Sigmoid colon (tissue), 7 donors: ENCODE data around the gene ANKRD44. TPM values are rescaled to one million over a fixed set of nuclear protein-coding genes. Genes with fewer than 3 reads are reported as not detected.

Experiments
- DNase-seq: peaks from one replicate; pipeline ENCODE4 v3.0.0-alpha.2; 2019
- H3K27ac ChIP-seq, 4 donors: fragments of 200-600 bp; sonication (generic); one replicate each; pipeline ENCODE4 v1.5.1; 2016 to 2019; ENCODE audit warnings: mild to moderate bottlenecking in 1 of 4
- H3K27me3 ChIP-seq, 3 donors: fragments of 200-600 bp; sonication (generic); one replicate each; pipeline ENCODE4 v1.5.1; 2019; ENCODE audit warnings: mild to moderate bottlenecking in 1 of 3
- H3K36me3 ChIP-seq, 4 donors: fragments of 200-600 bp; sonication (generic); one replicate each; pipeline ENCODE4 v1.5.1; 2016 to 2019
- H3K4me1 ChIP-seq, 4 donors: fragments of 200-600 bp; sonication (generic); one replicate each; pipeline ENCODE4 v1.5.1; 2017 to 2019
- H3K4me3 ChIP-seq, 4 donors: fragments of 200-600 bp; sonication (generic); one replicate each; pipeline ENCODE4 v1.5.1; 2017 to 2019; ENCODE audit warnings: mild to moderate bottlenecking in 2 of 4, moderate library complexity in 1 of 4
- H3K9me3 ChIP-seq, 4 donors: fragments of 200-600 bp in 3 of 4; sonication (generic) in 3 of 4; one replicate each; pipeline versions ENCODE4 v1.5.1 to v1.6.1; 2013 to 2019
- EP300 ChIP-seq, 4 donors: sonication (generic); formaldehyde crosslinking; IDR thresholded peaks; one replicate each; pipeline ENCODE4 v1.6.1; 2017; ENCODE audit warnings: antibody characterized with exemption in 4 of 4
- POLR2A ChIP-seq, 2 donors: fragments of 450-650 bp; IDR thresholded peaks; one replicate each; pipeline ENCODE4 v1.6.1; 2016; ENCODE audit warnings: antibody characterized with exemption in 2 of 2, mild to moderate bottlenecking in 2 of 2, moderate library complexity in 2 of 2
- POLR2AphosphoS5 ChIP-seq, 4 donors: sonication (generic); formaldehyde crosslinking; IDR thresholded peaks; one replicate each; pipeline ENCODE4 v1.6.1; 2017; ENCODE audit warnings: antibody characterized with exemption in 4 of 4
- WGBS, 2 donors: extraction: QIAGEN DNeasy Blood & Tissue Kit; methylation state at CpG; one replicate each; pipeline ENCODE4 v1.1.7; 2013; 5-methylcytosine and 5-hydroxymethylcytosine counted together
- intact Hi-C: fragments of 100-400 bp; cut with DNase I; formaldehyde crosslinking; loops from one replicate; pipeline ENCODE4 v1.15.1; 2023
- polyA plus RNA-seq, 3 donors: library from polyadenylated mRNA; stranded (reverse); fragments of 200-250 nt; gene quantifications; one replicate each; pipeline ENCODE4 v1.2.3, GENCODE V29; 2013
- total RNA-seq, 4 donors: library from RNA; depleted of rRNA; stranded (reverse); fragments of >200 nt; gene quantifications; one replicate each; pipeline ENCODE4 v1.1.0, GENCODE V29; 2016
- TF ChIP-seq, protein P1 (sequence below), 4 experiments: fragments of 450-650 bp in 3 of 4; fragments of 200-600 bp in 1 of 4; IDR thresholded peaks; one replicate each; pipeline ENCODE4 v1.5.1; 2016 to 2019; ENCODE audit warnings: antibody characterized with exemption in 4 of 4, mild to moderate bottlenecking in 3 of 4, moderate library complexity in 2 of 4
- donor health status: healthy with polysubstance abuse.
- donor health status: Bipolar disorder and iron deficiency.
- donor health status: healthy.

The ANKRD44 gene
- total and polyA plus RNA-seq, 7 donors = 1.2 to 41.1 (median 34.2) TPM

DNA sequence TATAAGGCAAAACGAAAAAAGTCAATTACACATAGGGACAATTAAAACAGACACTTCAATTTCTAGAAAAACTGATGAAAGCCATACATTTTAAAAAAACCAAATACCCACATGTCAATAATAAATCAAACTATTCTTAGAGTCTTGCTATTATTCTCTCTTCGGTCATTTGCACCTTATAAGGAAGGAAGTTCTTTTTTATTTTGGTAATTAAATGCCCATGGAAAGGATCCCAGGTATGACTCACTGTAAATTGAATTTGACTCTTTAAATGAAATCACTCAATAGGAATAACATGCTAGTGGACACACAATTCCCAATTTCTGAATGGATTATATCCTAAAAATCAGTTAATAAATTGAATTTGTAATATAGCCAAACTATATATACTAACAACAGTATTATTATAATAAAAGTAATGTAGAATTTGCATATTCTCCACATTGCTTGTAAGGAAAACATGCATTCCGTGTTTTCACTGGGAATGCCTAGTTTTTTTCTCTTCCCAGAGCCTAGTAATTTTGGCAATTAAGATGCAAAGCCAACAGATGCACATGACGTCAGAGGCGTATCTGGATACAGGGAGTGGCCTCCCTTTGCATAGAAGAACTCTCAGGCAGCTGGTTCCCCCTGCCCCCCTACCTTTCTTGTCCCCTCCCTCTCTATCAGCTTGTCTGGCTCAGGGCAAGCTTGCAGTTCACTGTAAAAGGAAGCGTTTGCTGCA lies 230.6 kb downstream of the ANKRD44 start:
- intact Hi-C loops = no loop called here
- TF ChIP-seq, protein P1, sequence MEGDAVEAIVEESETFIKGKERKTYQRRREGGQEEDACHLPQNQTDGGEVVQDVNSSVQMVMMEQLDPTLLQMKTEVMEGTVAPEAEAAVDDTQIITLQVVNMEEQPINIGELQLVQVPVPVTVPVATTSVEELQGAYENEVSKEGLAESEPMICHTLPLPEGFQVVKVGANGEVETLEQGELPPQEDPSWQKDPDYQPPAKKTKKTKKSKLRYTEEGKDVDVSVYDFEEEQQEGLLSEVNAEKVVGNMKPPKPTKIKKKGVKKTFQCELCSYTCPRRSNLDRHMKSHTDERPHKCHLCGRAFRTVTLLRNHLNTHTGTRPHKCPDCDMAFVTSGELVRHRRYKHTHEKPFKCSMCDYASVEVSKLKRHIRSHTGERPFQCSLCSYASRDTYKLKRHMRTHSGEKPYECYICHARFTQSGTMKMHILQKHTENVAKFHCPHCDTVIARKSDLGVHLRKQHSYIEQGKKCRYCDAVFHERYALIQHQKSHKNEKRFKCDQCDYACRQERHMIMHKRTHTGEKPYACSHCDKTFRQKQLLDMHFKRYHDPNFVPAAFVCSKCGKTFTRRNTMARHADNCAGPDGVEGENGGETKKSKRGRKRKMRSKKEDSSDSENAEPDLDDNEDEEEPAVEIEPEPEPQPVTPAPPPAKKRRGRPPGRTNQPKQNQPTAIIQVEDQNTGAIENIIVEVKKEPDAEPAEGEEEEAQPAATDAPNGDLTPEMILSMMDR (IDR thresholded peaks at IDR 0.05) = no peak
- TF ChIP-seq EP300 (IDR thresholded peaks at IDR 0.05) = peak in 1 of 4 donors; percentile 13
- WGBS, 2 donors = 48 to 75% methylated on average over 6 of the region's 6 CpGs
- H3K36me3 ChIP-seq = peaks cover 0 to 41% (median 0%) of the 10 kb centered on the region in 4 donors
- H3K27me3 ChIP-seq = no peaks in the 10 kb centered on the region
- peak overlapping the region in 3 of 4 donors; percentile 40 to 66 (median 54) for H3K27ac ChIP-seq
- peaks cover 0 to 25% (median 22%) of the 10 kb centered on the region in 4 donors for H3K4me1 ChIP-seq
- H3K4me3 ChIP-seq = no peak overlapping the region
- no peaks in the 10 kb centered on the region for H3K9me3 ChIP-seq
- DNase-seq = no peak

DNA sequence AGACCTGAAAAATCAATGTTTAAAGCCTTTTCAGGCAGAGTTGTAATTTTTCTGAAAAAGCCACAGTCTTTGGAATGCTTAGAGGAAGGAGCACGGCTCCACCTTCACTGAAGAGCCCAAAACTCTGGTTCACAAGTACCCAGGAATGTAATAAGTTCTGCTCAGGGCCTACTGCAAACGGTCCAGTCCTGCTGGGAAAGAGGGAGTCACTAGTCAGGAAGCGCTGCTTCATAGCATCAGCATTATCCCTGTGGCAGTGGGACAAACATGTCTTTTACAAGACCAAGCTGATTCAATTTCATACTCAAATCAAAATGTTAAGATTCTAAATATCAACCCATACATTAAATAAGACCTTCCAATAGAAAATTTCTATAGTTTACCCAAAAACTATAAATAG lies 231.2 kb downstream of the ANKRD44 start:
- H3K36me3 ChIP-seq = peaks cover 0 to 41% (median 0%) of the 10 kb centered on the region in 4 donors
- peak overlapping the region in 3 of 4 donors; percentile 40 to 66 (median 54) for H3K27ac ChIP-seq
- 76 to 82% methylated on average over 3 of the region's 3 CpGs for WGBS, 2 donors
- TF ChIP-seq POLR2AphosphoS5 (IDR thresholded peaks at IDR 0.05) (no peak), POLR2A (IDR thresholded peaks at IDR 0.05) (no peak), EP300 (IDR thresholded peaks at IDR 0.05) (no peak)
- TF ChIP-seq, protein P1 (IDR thresholded peaks at IDR 0.05) = no peak
- no peak overlapping the region for H3K4me3 ChIP-seq
- H3K27me3 ChIP-seq = no peaks in the 10 kb centered on the region
- intact Hi-C loops = no loop called here
- peaks cover 0 to 25% (median 22%) of the 10 kb centered on the region in 4 donors for H3K4me1 ChIP-seq
- no peak for DNase-seq
- no peaks in the 10 kb centered on the region for H3K9me3 ChIP-seq

DNA sequence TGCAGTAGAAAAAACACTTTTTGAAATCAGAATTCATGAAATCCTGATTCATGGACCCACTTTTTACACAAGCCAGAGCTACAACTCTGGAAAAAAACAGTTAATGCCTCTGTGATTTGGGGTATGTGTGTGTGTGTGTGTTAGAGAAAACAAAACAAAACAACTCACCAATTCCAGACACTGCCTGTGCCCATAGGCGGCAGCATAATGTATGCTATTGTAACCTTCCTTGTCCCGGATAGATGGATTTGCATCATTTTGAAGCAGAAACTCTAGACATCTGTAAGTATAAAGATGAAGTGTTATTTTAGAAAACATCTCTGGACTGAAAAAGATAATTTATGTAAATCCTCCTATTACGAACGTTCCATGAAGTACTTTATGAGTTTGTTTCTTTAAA lies 232.0 kb downstream of the ANKRD44 start:
- WGBS, 2 donors = 75 to 89% methylated on average over 4 of the region's 4 CpGs
- H3K27ac ChIP-seq = no peak overlapping the region
- intact Hi-C loops = no loop called here

DNA sequence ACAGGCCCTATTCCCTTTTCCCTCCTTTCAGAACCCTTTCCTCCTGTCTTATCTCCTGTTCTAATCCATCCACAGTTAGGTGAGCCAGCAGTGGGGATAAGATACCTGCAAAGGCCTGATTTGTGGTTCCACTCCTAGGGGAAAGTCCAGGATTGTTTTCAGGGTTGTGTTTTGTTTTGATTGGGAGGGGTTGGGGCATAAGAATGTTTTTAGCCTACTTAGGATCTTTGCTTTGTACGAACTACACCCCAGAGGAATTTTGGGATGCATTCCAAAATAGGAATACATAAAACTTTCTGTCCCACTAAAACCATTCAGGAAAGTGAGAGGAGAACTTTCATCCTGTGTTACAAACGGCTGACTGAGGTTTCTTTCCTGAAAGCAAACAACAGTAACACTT lies 233.2 kb downstream of the ANKRD44 start:
- 21 to 55% methylated on average over 2 of the region's 2 CpGs for WGBS, 2 donors
- peak overlapping the region in 1 of 4 donors; percentile 6 for H3K27ac ChIP-seq

More for the DNA sequence above, 232.0 kb downstream of the ANKRD44 start:
- Histone ChIP-seq H3K4me1 (peaks cover 0 to 25% (median 22%) of the 10 kb centered on the region in 4 donors), H3K27me3 (no peaks in the 10 kb centered on the region), H3K36me3 (peaks cover 0 to 41% (median 0%) of the 10 kb centered on the region in 4 donors), H3K4me3 (no peak overlapping the region), H3K9me3 (no peaks in the 10 kb centered on the region)
- DNase-seq = no peak
- TF ChIP-seq POLR2AphosphoS5 (IDR thresholded peaks at IDR 0.05) = no peak
- TF ChIP-seq EP300 (IDR thresholded peaks at IDR 0.05) = no peak

DNA sequence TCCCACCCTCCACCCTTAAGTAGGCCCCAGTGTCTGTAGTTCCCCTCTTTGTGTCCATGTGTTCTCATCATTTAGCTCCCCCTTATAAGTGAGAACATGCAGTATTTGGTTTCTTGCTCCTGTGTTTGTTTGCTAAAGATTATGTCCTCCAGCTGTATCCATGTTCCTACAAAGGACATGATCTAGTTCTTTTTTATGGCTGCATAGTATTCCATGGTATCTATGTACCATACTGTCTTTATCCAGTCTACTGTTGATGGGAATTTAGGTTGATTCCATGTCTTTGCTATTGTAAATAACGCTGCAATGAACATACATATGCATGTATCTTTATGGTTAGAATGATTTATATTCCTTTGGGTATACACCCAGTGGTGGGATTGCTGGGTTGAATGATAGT lies 233.9 kb downstream of the ANKRD44 start:
- Histone ChIP-seq H3K27ac (no peak overlapping the region), H3K4me3 (no peak overlapping the region), H3K36me3 (peaks cover 0 to 30% (median 0%) of the 10 kb centered on the region in 4 donors), H3K4me1 (peaks cover 0 to 25% (median 22%) of the 10 kb centered on the region in 4 donors), H3K27me3 (no peaks in the 10 kb centered on the region), H3K9me3 (no peaks in the 10 kb centered on the region)
- intact Hi-C loops = no loop called here
- 0% methylated on average over 1 of the region's 1 CpG for WGBS, 2 donors
- DNase-seq = no peak
- TF ChIP-seq, protein P1 (IDR thresholded peaks at IDR 0.05) = no peak

More for the DNA sequence above, 233.2 kb downstream of the ANKRD44 start:
- H3K36me3 ChIP-seq = peaks cover 0 to 30% (median 0%) of the 10 kb centered on the region in 4 donors
- H3K9me3 ChIP-seq = no peaks in the 10 kb centered on the region
- no peaks in the 10 kb centered on the region for H3K27me3 ChIP-seq
- intact Hi-C loops = no loop called here
- no peak for TF ChIP-seq POLR2A (IDR thresholded peaks at IDR 0.05)
- TF ChIP-seq, protein P1 (IDR thresholded peaks at IDR 0.05) = no peak
- TF ChIP-seq EP300 (IDR thresholded peaks at IDR 0.05) = no peak
- no peak for TF ChIP-seq POLR2AphosphoS5 (IDR thresholded peaks at IDR 0.05)
- peaks cover 0 to 25% (median 22%) of the 10 kb centered on the region in 4 donors for H3K4me1 ChIP-seq
- no peak for DNase-seq
- H3K4me3 ChIP-seq = no peak overlapping the region
